ENCODE measurements around the gene EVL. TPM values are rescaled to one million over a fixed set of nuclear protein-coding genes. Genes with fewer than 3 reads are reported as not detected.

Gene EVL
- total RNA-seq, 4 donors from 2014 or later = 33.7 to 148 (median 56.1) TPM

GRCh38 chr14:100114109-100114765 is 49.0 kb downstream of the EVL start:
- ATAC-seq (ENCODE audit: low FRiP score) (no peak), DNase-seq (ENCODE audit: low spot score) (no peak)
- no peak for TF ChIP-seq CTCF (IDR thresholded peaks at IDR 0.05)

DNA sequence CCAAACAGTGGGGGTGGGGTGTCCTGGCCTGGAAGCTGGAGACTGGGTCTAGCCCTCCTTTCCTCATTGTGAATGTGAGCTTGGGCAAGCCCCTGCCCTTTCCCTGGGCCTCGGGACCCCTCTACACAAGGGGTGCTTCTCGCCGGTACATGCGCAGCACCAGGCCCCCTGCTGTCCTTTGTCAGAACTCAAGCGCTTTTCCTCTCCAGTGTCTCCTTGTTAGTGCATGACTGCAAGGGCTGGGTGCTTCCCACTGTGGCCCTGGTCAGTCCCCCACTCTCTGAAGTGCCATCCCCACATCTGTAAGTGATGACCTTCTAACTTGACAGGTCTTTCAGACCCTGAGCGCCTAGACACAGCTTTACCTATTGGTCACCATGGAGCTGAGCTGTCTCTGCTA is 50.0 kb downstream of the EVL start:
- no peak for TF ChIP-seq CTCF (IDR thresholded peaks at IDR 0.05)
- ATAC-seq (ENCODE audit: low FRiP score) (no peak), DNase-seq (ENCODE audit: low spot score) (no peak)

DNA sequence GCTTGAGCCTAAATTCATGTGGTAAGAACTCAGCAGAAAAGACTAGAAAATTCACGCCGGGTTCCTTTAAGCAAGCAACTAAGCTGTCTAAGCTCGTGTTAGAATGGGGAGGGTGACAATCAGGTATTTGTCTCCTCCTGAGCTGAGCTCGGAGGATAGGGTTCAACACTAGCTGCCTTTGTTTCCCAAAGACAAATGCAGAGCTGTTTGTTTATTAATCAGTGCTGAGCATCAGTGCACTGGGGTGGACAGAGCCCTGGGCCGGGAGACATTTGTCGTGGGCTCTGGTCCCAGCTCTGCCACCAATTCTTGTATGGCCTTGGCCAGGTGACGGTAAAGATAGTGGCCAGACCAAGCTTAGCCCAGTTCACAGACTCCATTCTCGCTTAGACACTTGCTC is 50.5 kb downstream of the EVL start:
- TF ChIP-seq CTCF (IDR thresholded peaks at IDR 0.05) = no peak
- DNase-seq (ENCODE audit: low spot score) (no peak), ATAC-seq (ENCODE audit: low FRiP score) (no peak)

- DNase-seq (ENCODE audit: low spot score) = no peak
- ATAC-seq (ENCODE audit: low FRiP score) = no peak
- no peak for TF ChIP-seq CTCF (IDR thresholded peaks at IDR 0.05)
Measured at GRCh38 chr14:100116134-100116533, 50.9 kb downstream of the EVL start.

DNA sequence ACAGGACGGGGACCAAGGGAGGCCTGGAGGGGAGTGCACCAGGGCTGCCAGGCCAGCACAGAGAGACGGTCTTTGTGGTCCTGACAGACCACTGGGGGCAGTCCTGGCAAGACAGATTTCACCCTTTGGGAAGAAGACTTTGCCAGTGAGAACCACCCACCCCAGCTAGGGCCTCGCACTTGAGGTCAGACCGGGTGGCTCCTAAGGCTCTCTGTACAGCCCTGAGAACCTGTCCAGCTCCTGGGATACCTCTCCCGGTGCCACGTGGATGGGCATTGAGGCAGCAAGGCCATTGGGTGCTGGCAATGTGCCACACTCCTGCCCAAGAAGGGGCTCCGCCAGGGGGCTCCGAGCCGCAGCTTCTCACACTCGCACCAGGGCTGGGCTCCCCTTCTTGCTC is 51.8 kb downstream of the EVL start:
- DNase-seq (ENCODE audit: low spot score) (no peak), ATAC-seq (ENCODE audit: low FRiP score) (no peak)
- TF ChIP-seq CTCF (IDR thresholded peaks at IDR 0.05) = no peak

DNA sequence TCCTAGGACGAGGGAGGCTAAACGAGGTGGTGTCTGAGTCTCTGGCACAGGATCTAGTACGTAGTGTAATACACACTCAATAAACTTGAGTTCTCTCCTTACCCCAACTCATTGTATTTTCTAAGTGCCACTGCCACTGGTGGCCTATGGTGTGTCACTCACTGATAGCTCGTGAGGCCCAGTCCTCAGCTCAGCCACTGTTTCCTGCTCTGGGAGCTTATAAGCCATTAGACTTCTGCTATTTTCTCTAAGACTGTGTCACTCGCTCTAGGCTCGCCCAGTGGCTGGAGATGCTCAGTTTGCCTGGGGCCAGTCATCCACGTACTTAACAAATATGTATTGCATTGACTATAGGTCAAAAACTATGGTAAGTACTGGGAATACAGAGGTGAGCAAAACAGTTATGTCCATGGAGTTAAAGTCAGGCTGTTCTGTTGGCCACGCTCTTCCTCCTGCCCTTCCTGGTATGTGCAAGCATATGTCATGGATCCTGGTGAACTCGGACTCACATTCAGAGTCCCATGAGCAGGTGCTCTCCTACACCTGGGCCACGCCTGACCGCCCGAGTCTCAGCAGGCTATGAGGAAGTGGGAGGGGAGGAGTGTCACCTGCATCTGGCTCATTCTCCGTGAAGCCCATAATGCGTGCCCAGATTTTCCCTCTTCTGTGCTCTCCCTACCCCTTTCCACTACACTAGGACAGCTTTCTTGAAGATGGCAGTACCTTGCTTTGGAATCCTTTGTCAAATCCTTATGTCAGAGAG is 52.6 kb downstream of the EVL start:
- TF ChIP-seq CTCF (IDR thresholded peaks at IDR 0.05) = no peak
- ATAC-seq (ENCODE audit: low FRiP score) (no peak), DNase-seq (ENCODE audit: low spot score) (no peak)
